CD4-positive, alpha-beta T cell treated with Interleukin-10 for 1 hour (primary cell): ENCODE results near the gene DCLRE1C.
"Not testable (repeated sequence)": the region's sequence is repeated elsewhere in the genome, so short reads cannot be mapped to it uniquely, and the experiment has no call there.

ENCODE experiments used
- DNase-seq: peaks from one replicate; pipeline ENCODE4 v3.0.0-alpha.2; 2020

DCLRE1C gene

DNA sequence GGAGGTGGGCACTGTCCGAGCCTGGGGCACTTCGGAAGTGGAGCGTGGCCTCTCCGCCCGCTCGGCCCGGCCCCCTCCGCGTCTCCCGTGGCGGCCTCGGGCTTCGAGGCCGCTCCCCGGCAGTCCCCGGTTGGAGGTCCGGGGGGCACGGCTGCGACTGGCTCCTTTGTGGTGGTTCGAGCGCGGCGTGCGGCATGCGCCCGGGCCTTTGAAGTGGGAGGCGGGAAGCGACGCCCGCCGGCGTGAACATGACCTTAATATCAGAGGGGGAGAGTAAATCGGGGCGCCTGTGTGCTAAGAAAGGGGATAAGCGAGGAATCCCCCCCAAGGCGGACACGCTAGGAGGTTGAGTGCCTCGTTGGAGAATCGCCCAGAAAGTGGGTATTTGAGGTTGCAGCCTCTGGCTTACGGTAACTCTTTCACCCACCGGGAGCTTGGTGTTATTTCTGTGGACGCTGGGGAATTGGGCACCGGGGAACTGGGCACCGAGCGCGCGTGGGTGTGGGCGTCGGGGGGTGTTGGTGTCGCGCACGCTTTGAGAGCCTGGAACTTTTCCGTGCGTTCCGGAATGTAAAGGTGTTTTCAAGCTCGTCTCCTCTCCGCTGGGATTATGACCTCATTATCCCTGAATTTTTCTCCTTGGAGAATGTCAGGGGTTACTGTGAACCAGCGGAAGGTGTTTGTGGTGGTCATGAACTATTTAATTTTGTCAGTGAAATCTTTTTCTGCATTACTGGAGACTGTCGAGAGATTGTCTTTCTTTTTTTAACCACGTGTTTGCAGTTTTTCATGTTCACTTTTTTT is 74.6 kb downstream of the DCLRE1C start:
- DNase-seq, result peak; percentile 46

DNA sequence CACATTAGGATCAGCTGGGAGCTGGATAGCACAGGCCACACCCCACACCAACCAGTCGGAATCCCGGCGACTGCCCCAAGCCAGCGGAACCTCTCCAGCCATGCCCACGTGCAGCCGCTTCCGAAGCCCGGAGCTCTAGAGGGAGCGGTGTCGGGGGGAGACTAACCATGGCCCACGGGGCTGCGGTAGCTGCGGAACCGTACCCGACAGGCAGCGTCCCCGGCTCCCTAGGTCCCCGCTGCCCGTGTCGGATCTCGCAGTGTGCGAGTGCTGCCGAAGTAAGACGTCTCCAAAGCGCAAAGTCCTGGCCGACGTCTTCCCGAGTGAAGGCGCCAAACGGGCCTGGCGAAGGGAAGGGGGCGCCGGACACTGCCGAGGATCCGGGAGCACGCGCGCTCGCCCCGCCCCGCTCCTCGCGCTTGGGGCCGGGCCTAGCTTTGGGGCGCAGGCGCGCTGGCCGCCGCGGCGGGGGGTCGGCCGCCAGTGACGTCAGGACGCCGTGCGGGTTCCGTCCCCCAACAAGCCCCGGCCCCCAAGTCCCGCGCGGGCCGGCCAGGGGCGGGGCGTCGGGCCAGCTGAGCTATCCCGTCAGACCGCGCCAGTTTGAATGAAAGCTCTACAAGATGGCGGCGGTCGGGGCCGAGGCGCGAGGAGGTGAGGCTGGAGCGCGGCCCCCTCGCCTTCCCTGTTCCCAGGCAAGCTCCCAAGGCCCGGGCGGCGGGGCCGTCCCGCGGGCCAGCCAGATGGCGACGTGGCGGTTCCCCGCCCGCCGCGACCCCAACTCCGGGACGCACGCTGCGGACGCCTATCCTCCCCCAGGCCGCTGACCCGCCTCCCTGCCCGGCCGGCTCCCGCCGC is 75.4 kb downstream of the DCLRE1C start, which contains the start of gene SUV39H2:
SUV39H2 (plus strand) TSS at position 601 of the 858 bp plus-strand sequence; CDS start at position 624, 23 bp downstream.
- peak; percentile 94 for DNase-seq

DNA sequence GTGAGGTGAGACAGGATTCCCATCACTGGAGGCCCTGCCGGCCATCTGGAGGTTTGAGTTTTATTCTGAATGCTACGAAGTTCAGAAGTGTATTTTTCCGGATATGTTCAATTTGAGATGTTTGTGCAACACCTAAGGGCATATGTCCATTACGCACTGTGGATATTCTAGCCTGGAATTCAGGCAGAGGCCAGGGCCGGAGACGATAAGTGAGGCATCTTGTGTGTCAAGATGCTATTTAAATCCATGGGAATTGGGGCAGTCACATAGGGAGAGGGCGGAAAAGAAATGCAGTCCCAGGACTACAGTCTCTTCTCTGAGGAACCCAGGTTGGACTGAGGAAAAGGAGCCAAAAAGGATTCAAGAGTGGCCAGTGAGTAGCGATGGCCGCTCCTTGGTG is 77.1 kb downstream of the DCLRE1C start:
- DNase-seq, result no peak

DNA sequence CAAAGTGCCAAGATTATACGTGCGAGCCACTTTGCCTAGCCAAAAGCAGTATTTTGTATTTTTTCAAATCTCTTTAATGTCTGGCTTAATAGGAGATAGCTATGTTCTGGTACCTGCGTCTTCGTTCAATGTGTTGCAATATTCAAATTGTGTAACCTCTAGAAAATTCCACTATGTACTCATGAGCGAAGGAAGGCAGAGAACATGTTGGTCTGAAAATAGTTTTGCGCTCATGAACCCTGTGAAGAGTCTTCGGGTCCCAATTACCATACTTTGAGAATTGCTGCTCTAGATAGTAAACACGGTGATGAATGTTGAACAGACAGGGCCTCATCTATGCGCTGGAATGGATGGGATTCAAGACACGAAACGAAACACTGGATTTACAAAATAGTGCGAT is 78.0 kb downstream of the DCLRE1C start:
- DNase-seq, result no peak

DNA sequence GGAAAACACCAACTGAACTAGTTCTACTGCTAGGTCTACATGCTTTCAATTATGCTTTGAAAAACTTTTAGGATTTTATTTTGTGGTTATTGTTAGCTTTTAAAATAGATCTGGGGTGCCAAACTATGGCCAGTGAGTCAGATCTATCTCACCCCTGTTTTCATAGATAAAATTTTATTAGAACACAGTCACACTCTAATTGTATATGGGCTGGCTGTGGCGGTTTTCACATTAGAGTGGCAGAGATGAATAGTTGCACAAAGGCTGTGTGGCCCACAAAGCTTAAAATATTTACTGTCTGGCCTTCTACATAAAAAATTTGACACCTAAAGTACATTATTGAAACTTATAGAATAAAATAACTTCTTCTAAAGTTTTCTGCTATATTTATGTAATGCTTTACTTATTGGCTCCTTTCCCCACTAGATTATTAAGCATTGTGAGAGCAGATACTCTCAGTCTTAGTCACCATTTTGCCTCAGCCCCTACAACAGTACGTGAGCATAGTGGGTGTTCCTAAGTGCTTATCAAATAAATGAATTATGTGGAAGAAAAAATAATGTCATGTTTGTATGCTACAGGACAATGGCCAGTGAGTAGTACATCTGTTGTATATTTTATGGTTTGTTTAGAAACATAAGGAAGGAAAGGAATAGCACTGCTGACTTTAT is 80.7 kb downstream of the DCLRE1C start:
- no peak for DNase-seq

DNA sequence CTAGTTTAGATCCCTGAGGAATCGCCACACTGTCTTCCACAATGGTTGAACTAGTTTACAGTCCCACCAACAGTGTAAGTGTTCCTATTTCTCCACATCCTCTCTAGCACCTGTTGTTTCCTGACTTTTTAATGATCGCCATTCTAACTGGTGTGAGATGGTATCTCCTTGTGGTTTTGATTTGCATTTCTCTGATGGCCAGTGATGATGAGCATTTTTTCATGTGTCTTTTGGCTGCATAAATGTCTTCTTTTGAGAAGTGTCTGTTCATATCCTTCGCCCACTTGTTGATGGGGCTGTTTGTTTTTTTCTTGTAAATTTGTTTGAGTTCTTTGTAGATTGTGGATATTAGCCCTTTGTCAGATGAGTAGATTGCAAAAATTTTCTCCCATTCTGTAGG is 89.0 kb downstream of the DCLRE1C start:
- not testable (repeated sequence) for DNase-seq

DNA sequence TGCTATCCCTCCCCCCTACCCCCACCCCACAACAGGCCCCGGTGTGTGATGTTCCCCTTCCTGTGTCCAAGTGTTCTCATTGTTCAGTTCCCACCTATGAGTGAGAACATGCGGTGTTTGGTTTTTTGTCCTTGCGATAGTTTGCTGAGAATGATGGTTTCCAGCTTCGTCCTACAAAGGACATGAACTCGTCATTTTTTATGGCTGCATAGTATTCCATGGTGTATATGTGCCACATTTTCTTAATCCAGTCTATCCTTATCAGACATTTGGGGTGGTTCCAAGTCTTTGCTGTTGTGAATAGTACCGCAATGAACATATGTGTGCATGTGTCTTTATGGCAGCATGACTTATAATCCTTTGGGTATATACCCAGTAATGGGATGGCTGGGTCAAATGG is 89.4 kb downstream of the DCLRE1C start:
- DNase-seq, result not testable (repeated sequence)

DNA sequence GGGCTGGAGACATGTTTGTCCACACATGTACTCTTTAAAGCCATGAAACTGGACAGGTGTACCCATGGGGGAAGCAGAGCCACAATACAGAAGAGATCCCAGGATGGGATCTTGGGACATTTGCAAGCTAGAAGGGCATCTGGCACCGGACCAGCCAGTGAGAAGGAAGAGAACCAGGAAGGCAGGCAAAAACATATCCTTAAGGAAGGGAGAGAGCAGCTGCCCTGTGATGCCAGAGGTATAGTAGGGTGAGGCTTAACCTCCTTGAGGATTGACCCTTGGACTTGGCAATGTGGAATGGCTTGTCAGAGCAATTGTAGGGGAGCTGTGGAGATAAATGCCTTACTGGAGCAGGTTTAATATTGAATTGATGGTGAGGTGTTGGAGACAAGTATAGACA is 93.1 kb downstream of the DCLRE1C start:
- DNase-seq, result no peak

DNA sequence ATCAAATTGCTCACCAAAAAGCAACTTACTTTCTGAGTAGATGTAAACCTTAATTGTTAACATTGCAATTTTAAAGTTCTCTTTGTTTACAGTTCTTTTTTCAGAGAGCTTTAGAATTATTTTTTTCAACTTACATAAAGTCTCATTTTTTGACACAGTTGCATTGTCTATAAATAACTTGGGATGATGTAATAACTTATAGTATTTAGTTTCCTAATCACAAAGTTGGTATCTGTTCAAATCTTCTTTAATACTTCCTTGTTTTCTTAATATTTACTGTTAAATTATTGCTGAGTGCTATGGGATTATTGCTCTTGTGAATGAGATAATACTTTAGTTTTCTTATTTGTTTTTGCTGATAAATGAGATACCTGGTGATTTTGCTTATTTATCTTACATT is 94.1 kb downstream of the DCLRE1C start:
- no peak for DNase-seq

DNA sequence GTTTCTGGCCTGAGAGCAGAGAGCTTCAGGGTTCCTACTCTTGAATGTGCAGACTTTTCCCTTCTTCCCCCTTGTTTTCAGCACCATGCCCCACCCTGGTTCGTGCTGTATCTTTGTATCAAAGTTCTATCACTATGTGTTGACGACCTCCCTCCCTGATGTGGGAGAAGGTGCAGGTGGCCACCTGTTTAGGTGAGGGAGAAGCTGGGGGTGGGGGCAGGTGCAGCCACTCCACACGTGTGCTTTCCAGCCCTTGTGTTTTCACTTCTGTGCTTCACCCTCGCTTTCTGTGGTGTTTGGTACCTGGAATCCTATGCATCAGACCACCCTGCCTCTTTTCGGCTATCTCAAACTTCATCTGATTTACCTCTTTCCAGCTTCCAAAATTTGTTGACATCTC is 94.9 kb downstream of the DCLRE1C start:
- no peak for DNase-seq

DNA sequence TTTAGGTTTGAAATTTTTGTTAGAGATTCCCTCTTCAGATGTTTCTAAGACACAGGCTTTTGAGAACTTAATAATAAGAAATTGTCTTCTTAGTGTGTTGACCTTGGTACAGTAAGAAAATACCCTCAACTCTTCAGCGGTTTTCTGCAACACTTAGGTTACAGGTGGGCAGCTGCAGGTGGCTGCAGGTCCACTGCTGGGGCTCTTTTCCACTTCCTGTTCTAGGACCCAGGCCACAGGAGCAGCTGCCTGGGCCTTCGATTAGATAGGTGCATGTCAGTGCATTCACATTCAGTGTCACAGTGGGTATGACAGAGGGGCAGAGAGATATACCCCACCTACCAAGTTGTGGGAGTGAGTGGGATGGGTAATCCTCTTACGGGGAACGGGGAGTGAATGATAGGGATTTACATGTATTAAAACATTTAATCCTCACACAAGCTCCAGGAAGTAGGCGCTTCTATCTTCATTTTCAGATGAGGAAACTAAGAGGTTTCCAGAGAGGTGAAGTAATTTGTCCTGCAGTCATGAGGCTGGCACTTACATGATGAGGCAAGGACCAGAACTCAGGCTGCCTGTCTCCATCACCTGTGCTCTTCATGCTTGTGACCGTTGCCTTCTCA is 95.4 kb downstream of the DCLRE1C start:
- no peak for DNase-seq

DNA sequence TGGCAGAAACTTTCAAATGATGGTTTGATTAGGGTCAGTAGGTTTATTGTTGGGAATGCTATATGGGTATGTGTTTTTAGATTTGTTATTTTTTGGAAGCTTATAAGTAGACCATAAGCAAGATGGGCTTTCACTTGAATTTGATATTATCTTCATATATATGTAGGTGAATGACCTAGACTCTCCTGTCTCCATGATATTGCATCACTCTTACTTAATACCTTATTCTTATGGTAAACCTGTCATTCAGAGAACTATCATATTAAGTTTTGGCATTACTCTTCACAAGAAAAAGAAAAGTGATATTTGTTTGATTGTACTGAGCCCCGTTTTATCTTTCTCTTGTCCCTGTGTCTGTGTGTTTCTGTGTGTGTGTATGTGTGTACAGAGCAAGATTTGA is 98.4 kb downstream of the DCLRE1C start:
- no peak for DNase-seq

DNA sequence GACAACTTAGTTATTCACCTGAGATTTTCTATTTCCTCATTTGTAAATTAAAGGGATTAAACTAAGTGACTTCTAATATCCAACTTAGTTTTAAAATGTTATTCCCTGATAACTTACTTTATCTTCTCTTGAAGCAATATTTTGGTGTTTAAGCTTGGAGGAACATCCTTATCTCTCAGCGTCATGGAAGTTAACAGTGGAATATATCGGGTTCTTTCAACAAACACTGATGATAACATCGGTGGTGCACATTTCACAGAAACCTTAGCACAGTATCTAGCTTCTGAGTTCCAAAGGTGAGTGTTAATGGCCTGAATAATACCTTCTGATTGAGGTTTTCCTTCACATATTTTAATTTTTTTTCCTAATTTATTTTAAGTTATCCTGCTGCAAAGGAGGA is 101.7 kb downstream of the DCLRE1C start:
- DNase-seq, result no peak
